PC-3 (cell line): ENCODE data around the gene G3BP2.

Experiments used
- CTCF ChIP-seq: fragments of 300-600 bp; sonication (generic); conservative IDR thresholded peaks from 2 replicates; pipeline ENCODE4 v1.5.1; 2017; ENCODE audit warnings: antibody characterized with exemption, low read depth, mild to moderate bottlenecking, low read length
- EZH2 ChIP-seq: fragments of 300-600 bp; sonication (generic); IDR thresholded peaks from one replicate; pipeline ENCODE4 v1.6.1; 2017; ENCODE audit warnings: antibody characterized with exemption, mild to moderate bottlenecking, low read length; ENCODE audit not compliant: unreplicated experiment
- EZH2phosphoT487 ChIP-seq: fragments of 300-600 bp; sonication (generic); IDR thresholded peaks from 2 replicates; pipeline ENCODE4 v1.6.1; 2018; ENCODE audit warnings: mild to moderate bottlenecking, antibody characterized with exemption, low read length, borderline replicate concordance

DNA sequence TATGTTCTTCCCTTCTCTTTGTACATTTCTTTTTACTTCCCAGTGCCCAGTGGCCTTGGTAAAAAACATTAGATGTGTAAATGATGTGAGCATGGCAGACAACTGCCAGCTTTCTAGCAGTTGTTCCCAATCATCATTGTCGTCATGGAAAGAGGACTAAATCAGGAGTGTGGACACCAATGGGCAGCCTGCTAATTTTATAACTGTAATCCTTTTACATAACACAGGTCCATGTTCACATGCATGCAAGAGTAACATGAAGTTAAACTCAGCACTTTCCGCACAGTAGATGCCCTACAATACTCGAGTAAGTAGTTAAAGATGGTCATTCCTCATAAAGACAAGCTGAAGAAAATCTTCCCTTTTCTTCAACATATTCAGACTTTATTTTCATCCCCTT, 23.4 kb upstream of the G3BP2 start:
- no peak for TF ChIP-seq EZH2phosphoT487
- no peak for TF ChIP-seq CTCF
- no peak for TF ChIP-seq EZH2
